PFSK-1 (cell line): ENCODE results near the gene ADRB2.

ENCODE experiments used
- POLR2AphosphoS5 ChIP-seq: IDR thresholded peaks from 2 replicates; pipeline ENCODE4 v1.6.1; 2012; ENCODE audit warnings: low read depth, mild to moderate bottlenecking, control low read depth, low read length, moderate library complexity
- SIN3A ChIP-seq: IDR thresholded peaks from 2 replicates; pipeline ENCODE4 v1.6.1; 2012; ENCODE audit warnings: mild to moderate bottlenecking, low read length, moderate library complexity, borderline replicate concordance; ENCODE audit not compliant: insufficient read depth
- TF ChIP-seq, protein P1 (sequence below), 2 experiments: IDR thresholded peaks; 2 replicates each; pipeline versions ENCODE4 v1.6.1 to v1.8.0; 2011 to 2012; ENCODE audit warnings: low read depth in 2 of 2, low read length in 2 of 2, control low read depth in 1 of 2, inconsistent platforms in 1 of 2, mild to moderate bottlenecking in 1 of 2, moderate library complexity in 1 of 2; ENCODE audit not compliant: insufficient read depth in 1 of 2

DNA sequence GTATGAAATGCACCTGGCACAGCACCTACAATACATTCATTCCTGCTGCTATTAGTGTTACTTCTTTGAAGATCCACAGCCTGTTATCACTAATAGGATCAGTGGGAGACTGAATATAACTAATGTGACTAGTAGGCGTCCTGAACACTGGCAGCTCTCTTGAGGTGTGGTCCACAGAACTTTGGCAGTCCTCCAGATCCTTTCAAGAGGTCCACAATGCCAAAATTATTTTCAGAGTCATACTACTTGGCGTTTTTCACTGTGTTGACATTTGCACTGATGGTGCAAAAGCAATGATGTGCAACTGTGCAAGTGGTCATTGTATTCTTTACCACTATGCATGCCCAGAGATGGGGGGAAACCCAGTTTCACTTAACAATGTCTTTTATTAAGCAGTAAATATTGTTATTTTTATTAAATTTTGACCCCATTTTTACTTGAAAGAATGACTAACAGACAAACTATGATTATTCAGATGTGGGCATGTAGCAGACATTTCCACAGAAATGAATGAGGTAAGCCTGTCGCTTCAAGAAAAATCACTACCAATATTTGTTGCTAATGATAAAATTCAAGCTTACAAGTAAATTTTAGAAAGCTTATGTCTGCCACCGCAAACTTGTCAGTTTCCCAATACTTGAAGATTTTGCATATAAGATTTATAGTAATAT is 48.9 kb downstream of the ADRB2 start:
- TF ChIP-seq POLR2AphosphoS5 = no peak
- no peak for TF ChIP-seq SIN3A
- TF ChIP-seq, protein P1, sequence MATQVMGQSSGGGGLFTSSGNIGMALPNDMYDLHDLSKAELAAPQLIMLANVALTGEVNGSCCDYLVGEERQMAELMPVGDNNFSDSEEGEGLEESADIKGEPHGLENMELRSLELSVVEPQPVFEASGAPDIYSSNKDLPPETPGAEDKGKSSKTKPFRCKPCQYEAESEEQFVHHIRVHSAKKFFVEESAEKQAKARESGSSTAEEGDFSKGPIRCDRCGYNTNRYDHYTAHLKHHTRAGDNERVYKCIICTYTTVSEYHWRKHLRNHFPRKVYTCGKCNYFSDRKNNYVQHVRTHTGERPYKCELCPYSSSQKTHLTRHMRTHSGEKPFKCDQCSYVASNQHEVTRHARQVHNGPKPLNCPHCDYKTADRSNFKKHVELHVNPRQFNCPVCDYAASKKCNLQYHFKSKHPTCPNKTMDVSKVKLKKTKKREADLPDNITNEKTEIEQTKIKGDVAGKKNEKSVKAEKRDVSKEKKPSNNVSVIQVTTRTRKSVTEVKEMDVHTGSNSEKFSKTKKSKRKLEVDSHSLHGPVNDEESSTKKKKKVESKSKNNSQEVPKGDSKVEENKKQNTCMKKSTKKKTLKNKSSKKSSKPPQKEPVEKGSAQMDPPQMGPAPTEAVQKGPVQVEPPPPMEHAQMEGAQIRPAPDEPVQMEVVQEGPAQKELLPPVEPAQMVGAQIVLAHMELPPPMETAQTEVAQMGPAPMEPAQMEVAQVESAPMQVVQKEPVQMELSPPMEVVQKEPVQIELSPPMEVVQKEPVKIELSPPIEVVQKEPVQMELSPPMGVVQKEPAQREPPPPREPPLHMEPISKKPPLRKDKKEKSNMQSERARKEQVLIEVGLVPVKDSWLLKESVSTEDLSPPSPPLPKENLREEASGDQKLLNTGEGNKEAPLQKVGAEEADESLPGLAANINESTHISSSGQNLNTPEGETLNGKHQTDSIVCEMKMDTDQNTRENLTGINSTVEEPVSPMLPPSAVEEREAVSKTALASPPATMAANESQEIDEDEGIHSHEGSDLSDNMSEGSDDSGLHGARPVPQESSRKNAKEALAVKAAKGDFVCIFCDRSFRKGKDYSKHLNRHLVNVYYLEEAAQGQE (IDR thresholded peaks at IDR 0.05; ENCODE audit: insufficient read depth in 1 of 2, low read depth in 2 of 2, low read length in 2 of 2) = no peak
